H1 (cell line): ENCODE data around the gene ADGRA3. TPM values are rescaled to one million over a fixed set of nuclear protein-coding genes. Genes with fewer than 3 reads are reported as not detected.

Experiments
- CTCF ChIA-PET: fragments of 300-600 bp; sonication (Branson Sonifier 250); formaldehyde crosslinking; loops from one replicate; lab custom pipeline; 2021; ENCODE audit not compliant: partially characterized antibody; lab: Charles Lee
- POLR2A ChIA-PET: fragments of 300-600 bp; sonication (Branson Sonifier 250); formaldehyde crosslinking; loops from one replicate; lab custom pipeline; 2021; ENCODE audit warnings: inconsistent platforms; ENCODE audit not compliant: partially characterized antibody; lab: Charles Lee
- DNase-seq, 2 experiments: peaks; one replicate each; pipeline versions ENCODE4 v3.0.0 to v3.0.0-alpha.2; 2010 to 2022; ENCODE audit warnings: low spot score in 2 of 2, low read depth in 1 of 2, mixed read lengths in 1 of 2
- FAIRE-seq: peaks from 2 replicates; lab custom pipeline; 2011; peaks lifted over from hg19 to GRCh38; lab: Jason Lieb, UNC
- H2AFZ ChIP-seq: 2 replicates; pipeline ENCODE4 v1.8.1; 2012; ENCODE audit warnings: low read length, inconsistent platforms
- H2AK5ac ChIP-seq: 2 replicates; pipeline ENCODE4 v1.6.1; 2013; ENCODE audit warnings: low read depth, low read length
- H2BK120ac ChIP-seq: replicated peaks from 2 replicates; pipeline ENCODE3; 2013; ENCODE audit warnings: low read depth, low read length, inconsistent platforms
- H2BK12ac ChIP-seq: 2 replicates; pipeline ENCODE4 v1.6.1; 2013; ENCODE audit warnings: low read depth, low read length
- H2BK15ac ChIP-seq: 2 replicates; pipeline ENCODE4 v1.6.1; 2013; ENCODE audit warnings: low read length
- H2BK20ac ChIP-seq: 2 replicates; pipeline ENCODE4 v1.6.1; 2013; ENCODE audit warnings: low read length
- H2BK5ac ChIP-seq: 2 replicates; pipeline ENCODE4 v1.6.1; 2013; ENCODE audit warnings: low read depth, low read length
- H3K14ac ChIP-seq: 2 replicates; pipeline ENCODE4 v1.6.1; 2013; ENCODE audit warnings: inconsistent platforms; ENCODE audit not compliant: insufficient read length
- H3K18ac ChIP-seq: 2 replicates; pipeline ENCODE4 v1.6.1; 2013; ENCODE audit warnings: low read length; ENCODE audit errors: extremely low read depth
- H3K23ac ChIP-seq: 2 replicates; pipeline ENCODE4 v1.6.1; 2013; ENCODE audit warnings: inconsistent platforms; ENCODE audit not compliant: insufficient read length
- H3K23me2 ChIP-seq: 2 replicates; pipeline ENCODE4 v1.6.1; 2013; ENCODE audit warnings: low read depth, low read length
- H3K27ac ChIP-seq: 2 replicates; pipeline ENCODE4 v1.6.1; 2011; ENCODE audit warnings: low read depth, low read length, inconsistent platforms
- H3K27me3 ChIP-seq, 4 experiments: replicated peaks in 1 of 4; 1 replicate in 1 of 4; 2 replicates in 3 of 4; pipeline versions ENCODE4 v1.6.1 to v1.8.1; 2011 to 2013; ENCODE audit warnings: low read length in 3 of 4, mild to moderate bottlenecking in 3 of 4, inconsistent platforms in 2 of 4, mixed read lengths in 2 of 4, moderate library complexity in 1 of 4; ENCODE audit not compliant: control insufficient read depth in 3 of 4, insufficient read depth in 3 of 4; ENCODE audit errors: extremely low read depth in 1 of 4
- H3K36me3 ChIP-seq, 4 experiments: 2 replicates each; pipeline versions ENCODE4 v1.6.1 to v1.8.1; 2011 to 2013; ENCODE audit warnings: mild to moderate bottlenecking in 4 of 4, low read length in 3 of 4, moderate library complexity in 2 of 4, control low read depth in 1 of 4, inconsistent platforms in 1 of 4; ENCODE audit not compliant: insufficient read depth in 4 of 4, control insufficient read depth in 2 of 4
- H3K4ac ChIP-seq: replicated peaks from 2 replicates; pipeline ENCODE3; 2013; ENCODE audit warnings: low read length, low read depth, mixed read lengths, inconsistent platforms; ENCODE audit not compliant: insufficient read length
- H3K4me1 ChIP-seq, 4 experiments: replicated peaks in 1 of 4; 1 replicate in 1 of 4; 2 replicates in 3 of 4; pipeline versions ENCODE4 v1.6.1 to v1.8.1; 2011 to 2013; ENCODE audit warnings: low read length in 3 of 4, inconsistent platforms in 2 of 4, mixed read lengths in 1 of 4; ENCODE audit not compliant: insufficient read depth in 4 of 4, control insufficient read depth in 3 of 4
- H3K4me2 ChIP-seq, 2 experiments: 2 replicates each; pipeline versions ENCODE4 v1.6.1 to v1.8.1; 2011 to 2013; ENCODE audit warnings: low read depth in 2 of 2, low read length in 2 of 2, control low read depth in 1 of 2, inconsistent platforms in 1 of 2, mild to moderate bottlenecking in 1 of 2; ENCODE audit not compliant: insufficient read depth in 1 of 2
- H3K4me3 ChIP-seq, 4 experiments: fragments of 200-600, 300-600 bp in 1 of 4; sonication (generic), shearing (Covaris generic), sonication (Bioruptor Twin) in 1 of 4; 2 replicates each; pipeline versions ENCODE4 v1.5.1 to v1.8.1; 2011 to 2016; ENCODE audit warnings: low read length in 4 of 4, low read depth in 3 of 4, control low read depth in 2 of 4, inconsistent platforms in 2 of 4, mild to moderate bottlenecking in 2 of 4, mixed read lengths in 1 of 4, moderate library complexity in 1 of 4; ENCODE audit not compliant: insufficient read depth in 2 of 4; ENCODE audit errors: extremely low read depth in 1 of 4
- H3K56ac ChIP-seq: replicated peaks from 2 replicates; pipeline ENCODE3; 2013; ENCODE audit warnings: low read depth, mild to moderate bottlenecking, mixed read lengths, low read length, inconsistent platforms; ENCODE audit not compliant: insufficient read length
- H3K79me1 ChIP-seq: 2 replicates; pipeline ENCODE4 v1.6.1; 2013; ENCODE audit warnings: low read depth, low read length, control low read depth
- H3K79me2 ChIP-seq, 2 experiments: 2 replicates each; pipeline versions ENCODE4 v1.6.1 to v1.8.1; 2012 to 2013; ENCODE audit warnings: low read length in 2 of 2, mild to moderate bottlenecking in 2 of 2, inconsistent platforms in 1 of 2; ENCODE audit not compliant: insufficient read depth in 2 of 2, control insufficient read depth in 1 of 2
- H3K9ac ChIP-seq, 4 experiments: replicated peaks in 1 of 4; 1 replicate in 1 of 4; 2 replicates in 3 of 4; pipeline versions ENCODE4 v1.6.1 to v1.8.1; 2011 to 2013; ENCODE audit warnings: low read depth in 3 of 4, low read length in 3 of 4, control low read depth in 2 of 4, mild to moderate bottlenecking in 2 of 4, moderate library complexity in 2 of 4, inconsistent platforms in 1 of 4; ENCODE audit errors: extremely low read depth in 1 of 4
- H3K9me3 ChIP-seq, 2 experiments: 2 replicates each; pipeline versions ENCODE4 v1.6.1 to v1.8.1; 2012 to 2013; ENCODE audit warnings: mild to moderate bottlenecking in 2 of 2, moderate library complexity in 2 of 2, control low read depth in 1 of 2, inconsistent platforms in 1 of 2, low read depth in 1 of 2, low read length in 1 of 2, mixed read lengths in 1 of 2; ENCODE audit not compliant: insufficient read depth in 2 of 2
- H4K20me1 ChIP-seq, 2 experiments: replicated peaks in 1 of 2; 2 replicates each; pipeline versions ENCODE3 to v1.8.1; 2011 to 2013; ENCODE audit warnings: inconsistent platforms in 2 of 2, low read length in 2 of 2, mild to moderate bottlenecking in 1 of 2; ENCODE audit not compliant: insufficient read depth in 2 of 2, control insufficient read depth in 1 of 2
- H4K5ac ChIP-seq: 2 replicates; pipeline ENCODE4 v1.6.1; 2013; ENCODE audit warnings: low read length, low read depth, mixed read lengths, inconsistent platforms; ENCODE audit not compliant: insufficient read length
- H4K8ac ChIP-seq: 2 replicates; pipeline ENCODE4 v1.8.0; 2013; ENCODE audit warnings: mild to moderate bottlenecking, moderate library complexity, low read length, inconsistent platforms; ENCODE audit not compliant: insufficient read depth; ENCODE audit errors: extremely low read depth
- H4K91ac ChIP-seq: replicated peaks from 2 replicates; pipeline ENCODE3; 2013; ENCODE audit warnings: low read length, mixed read lengths, inconsistent platforms; ENCODE audit not compliant: insufficient read length
- BACH1 ChIP-seq: IDR thresholded peaks from 2 replicates; pipeline ENCODE4 v1.6.1; 2012; ENCODE audit warnings: low read length, improper control_type of control experiment
- CREB1 ChIP-seq: IDR thresholded peaks from 2 replicates; pipeline ENCODE4 v1.6.1; 2012; ENCODE audit warnings: inconsistent platforms
- GABPA ChIP-seq: IDR thresholded peaks from 2 replicates; pipeline ENCODE4 v1.6.1; 2011; ENCODE audit warnings: mild to moderate bottlenecking, low read length, moderate library complexity, borderline replicate concordance; ENCODE audit not compliant: insufficient read depth
- GTF2F1 ChIP-seq: IDR thresholded peaks from 2 replicates; pipeline ENCODE4 v1.6.1; 2012; ENCODE audit warnings: low read depth, low read length, improper control_type of control experiment, borderline replicate concordance
- HDAC6 ChIP-seq: IDR thresholded peaks from one replicate; pipeline ENCODE4 v1.7.1; 2012; ENCODE audit warnings: low read depth, mild to moderate bottlenecking, inconsistent platforms, low read length, moderate library complexity
- KDM4A ChIP-seq: IDR thresholded peaks from one replicate; pipeline ENCODE4 v1.7.1; 2012; ENCODE audit warnings: low read depth, mild to moderate bottlenecking, moderate library complexity, low read length, inconsistent platforms; ENCODE audit not compliant: severe bottlenecking
- MAFK ChIP-seq: IDR thresholded peaks from 2 replicates; pipeline ENCODE4 v1.6.1; 2012; ENCODE audit warnings: low read depth, mild to moderate bottlenecking, improper control_type of control experiment, low read length
- MAX ChIP-seq: IDR thresholded peaks from 2 replicates; pipeline ENCODE4 v1.6.1; 2012; ENCODE audit warnings: inconsistent platforms
- PHF8 ChIP-seq: fragments of 200-600 bp; sonication (generic); conservative IDR thresholded peaks from 2 replicates; pipeline ENCODE4 v1.7.1; 2012; ENCODE audit warnings: low read depth, mild to moderate bottlenecking, inconsistent platforms, low read length, moderate library complexity
- SIN3A ChIP-seq, 2 experiments: IDR thresholded peaks in 1 of 2; conservative IDR thresholded peaks in 1 of 2; 2 replicates each; pipeline ENCODE4 v1.6.1; 2011 to 2012; ENCODE audit warnings: low read length in 2 of 2, improper control_type of control experiment in 1 of 2, low read depth in 1 of 2, mild to moderate bottlenecking in 1 of 2
- SIX5 ChIP-seq: IDR thresholded peaks from 2 replicates; pipeline ENCODE4 v1.6.1; 2011; ENCODE audit warnings: mild to moderate bottlenecking, low read depth, low read length
- SRF ChIP-seq: IDR thresholded peaks from 2 replicates; pipeline ENCODE4 v1.6.1; 2011; ENCODE audit warnings: mild to moderate bottlenecking, low read depth, low read length, moderate library complexity
- SUZ12 ChIP-seq: fragments of 200-600 bp; sonication (generic); IDR thresholded peaks from 2 replicates; pipeline ENCODE4 v1.6.1; 2012; ENCODE audit warnings: mild to moderate bottlenecking, inconsistent platforms, low read length, moderate library complexity, mixed read lengths
- TAF7 ChIP-seq: optimal IDR thresholded peaks from 2 replicates; pipeline ENCODE3; 2011; ENCODE audit warnings: low read depth, mild to moderate bottlenecking, inconsistent platforms, low read length, moderate library complexity, borderline replicate concordance
- TCF12 ChIP-seq: IDR thresholded peaks from 2 replicates; pipeline ENCODE4 v1.6.1; 2011; ENCODE audit warnings: low read depth, mild to moderate bottlenecking, low read length
- WGBS, 2 experiments: shearing (Covaris generic) in 1 of 2; methylation state at CpG; one replicate each; pipeline versions ENCODE4 v1.1.6 to v1.1.7; 2013 to 2015; ENCODE audit warnings: low lambda C conversion rate in 2 of 2, mixed read lengths in 2 of 2, inconsistent platforms in 1 of 2, low coverage in 1 of 2, missing lambda C conversion rate in 1 of 2; ENCODE audit not compliant: insufficient replicate concordance in 2 of 2, insufficient coverage in 1 of 2, insufficient read length in 1 of 2; ENCODE audit errors: extremely low coverage in 1 of 2, missing lambda C conversion rate in 1 of 2; 5-methylcytosine and 5-hydroxymethylcytosine counted together
- polyA plus RNA-seq, 7 experiments: library from polyadenylated mRNA; depleted of rRNA in 3 of 7; stranded (reverse) in 5 of 7; unstranded in 2 of 7; fragments of >200 nt in 5 of 7; fragments of 200-250 nt in 2 of 7; gene quantifications; 1 replicate in 5 of 7; 2 replicates in 1 of 7; 4 replicates in 1 of 7; pipeline versions ENCODE4 v1.2.1 to v1.2.3, GENCODE V29; 2011 to 2013; ENCODE audit warnings: missing spikeins in 2 of 7, mixed read lengths in 2 of 7
- total RNA-seq: library from RNA; stranded (reverse); fragmentation: NEBNext Ultra II Directional; extraction: Animal tissue kit (Norgen Biotek cat#: 25700); gene quantifications from 2 replicates; pipeline ENCODE4 v1.2.1, GENCODE V29; 2021

The ADGRA3 gene
- total and polyA plus RNA-seq, 2 of the 8 experiments (the other 6 are each of a cell fraction or from before 2014, with no cell fraction given), result 31.5 to 63.0 TPM

GRCh38 chr4:22524895-22525294, 9.0 kb upstream of the ADGRA3 start:
- TF ChIP-seq TCF12 (no peak), PHF8 (no peak), MAX (no peak), BACH1 (no peak), SUZ12 (no peak), GABPA (no peak), MAFK (no peak), SRF (no peak), CREB1 (no peak), SIN3A (conservative IDR thresholded peaks at IDR 0.05 in 1 of 2, IDR thresholded peaks at IDR 0.05 in 1 of 2; ENCODE audit: low read depth in 1 of 2, low read length in 2 of 2) (no peak), KDM4A (no peak), HDAC6 (no peak), SIX5 (no peak), TAF7 (no peak), GTF2F1 (no peak)
- no peak overlapping the region for H2BK5ac ChIP-seq
- no peak overlapping the region for H2BK15ac ChIP-seq
- H4K20me1 ChIP-seq, result no peaks in the 10 kb centered on the region
- no peaks in the 10 kb centered on the region for H3K79me2 ChIP-seq
- H3K14ac ChIP-seq, result no peak overlapping the region
- no peak overlapping the region for H3K56ac ChIP-seq
- no peaks in the 10 kb centered on the region for H3K27me3 ChIP-seq
- 92% methylated on average over 3 of the region's 3 CpGs; no CpG with 5 or more reads in 1 of the 2 experiments for WGBS, 2 experiments
- H3K18ac ChIP-seq, result no peak overlapping the region
- H3K4me1 ChIP-seq, result peaks cover 0 to 12% (median 2%) of the 10 kb centered on the region in 4 experiments; a peak in 5 of 7 replicates
- H2BK120ac ChIP-seq, result no peak overlapping the region
- no peak overlapping the region for H2BK20ac ChIP-seq
- no peaks in the 10 kb centered on the region for H3K23me2 ChIP-seq
- H3K9me3 ChIP-seq, result peaks cover 0 to 2% of the 10 kb centered on the region in 2 experiments; a peak in 2 of 4 replicates
- H3K4ac ChIP-seq, result no peak overlapping the region
- H4K8ac ChIP-seq, result no peak overlapping the region
- no peak overlapping the region for H3K9ac ChIP-seq
- no peak overlapping the region for H4K5ac ChIP-seq
- no peak for FAIRE-seq
- no peak for DNase-seq
- no peak overlapping the region for H2BK12ac ChIP-seq
- H3K23ac ChIP-seq, result no peak overlapping the region
- H3K4me2 ChIP-seq, result no peak overlapping the region
- H4K91ac ChIP-seq, result no peak overlapping the region
- ChIA-PET CTCF (interaction anchor here (1.1 kb wide), 1 partner anchor 62 kb away, joined by 3 read pairs; no protein-coding TSS in a partner anchor), POLR2A (interaction anchor here (1.9 kb wide), 1 partner anchor 10 kb away, joined by 6 read pairs; no protein-coding TSS in a partner anchor)
- H3K36me3 ChIP-seq, result no peaks in the 10 kb centered on the region
- no peak overlapping the region for H3K27ac ChIP-seq
- H2AK5ac ChIP-seq, result no peak overlapping the region
- H2AFZ ChIP-seq, result no peak overlapping the region
- H3K4me3 ChIP-seq, result no peak overlapping the region
- no peaks in the 10 kb centered on the region for H3K79me1 ChIP-seq
